Parietal lobe (tissue), 1 donor: ENCODE measurements around the gene PRB2. TPM values are rescaled to one million over a fixed set of nuclear protein-coding genes. Genes with fewer than 3 reads are reported as not detected.

ENCODE experiments used
- total RNA-seq: library from RNA; depleted of rRNA; stranded (reverse); fragments of >200 nt; gene quantifications from one replicate; pipeline ENCODE4 v1.2.3, GENCODE V29; 2014

Gene PRB2
- not detected for total RNA-seq

GRCh38 chr12:11395467-11395866 is at the start of gene PRB2:
PRB2 (minus strand) TSS chr12:11395567; CDS start chr12:11395529, 38 bp downstream.

Other genes with a start within 250 kb of the PRB2 start
- gene SMIM10L1, start 224.4 kb downstream of the PRB2 start, total RNA-seq, result 9.7 TPM
- gene TAS2R42, start 208.6 kb downstream of the PRB2 start, total RNA-seq, result not detected
- gene PRB3, start 125.9 kb downstream of the PRB2 start, total RNA-seq, result not detected
- not detected for gene PRB4, start 85.1 kb downstream of the PRB2 start, total RNA-seq